SW480 (cell line): Measurements from ENCODE around the gene ATG10.

Experiments
- DNase-seq: peaks from one replicate; pipeline ENCODE4 v3.0.0-alpha.2; 2016; ENCODE audit warnings: low spot score

ATG10 gene

DNA sequence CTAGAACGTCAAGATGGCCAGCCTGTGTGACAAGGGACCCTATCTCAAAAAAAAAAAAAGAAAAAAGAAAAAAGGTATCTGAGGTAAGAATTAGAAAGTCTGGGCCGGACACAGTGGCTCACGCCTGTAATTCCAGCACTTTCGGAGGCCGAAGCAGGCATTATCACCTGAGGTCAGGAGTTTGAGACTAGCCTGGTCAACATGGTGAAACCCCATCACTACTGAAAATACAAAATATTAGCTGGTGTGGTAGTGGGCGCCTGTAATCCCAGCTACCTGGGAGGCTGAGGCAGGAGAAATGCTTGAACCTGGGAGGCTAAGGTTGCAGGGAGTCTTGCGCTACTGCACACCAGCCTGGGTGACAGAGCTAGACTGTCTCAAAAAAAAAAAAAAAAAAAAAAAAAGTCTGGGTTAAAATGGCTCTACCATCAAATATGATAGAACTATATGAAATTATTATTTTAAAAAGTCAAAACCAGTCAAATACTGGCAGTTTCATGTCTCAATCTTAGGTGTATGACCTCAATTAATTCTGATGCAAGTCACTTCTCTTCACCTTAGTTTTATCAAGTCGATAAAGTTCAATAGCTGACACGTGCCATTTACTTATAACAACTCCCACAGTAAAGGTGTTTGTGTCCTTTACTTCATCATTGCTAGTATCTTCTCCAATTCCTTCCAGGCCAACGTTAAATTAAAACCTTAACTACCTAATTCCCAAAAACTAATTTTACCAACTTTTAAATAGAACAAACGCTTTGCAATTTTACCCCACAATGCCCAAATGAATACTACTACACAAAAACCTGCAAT, 305.2 kb downstream of the ATG10 start:
- peak; percentile 7 for DNase-seq

DNA sequence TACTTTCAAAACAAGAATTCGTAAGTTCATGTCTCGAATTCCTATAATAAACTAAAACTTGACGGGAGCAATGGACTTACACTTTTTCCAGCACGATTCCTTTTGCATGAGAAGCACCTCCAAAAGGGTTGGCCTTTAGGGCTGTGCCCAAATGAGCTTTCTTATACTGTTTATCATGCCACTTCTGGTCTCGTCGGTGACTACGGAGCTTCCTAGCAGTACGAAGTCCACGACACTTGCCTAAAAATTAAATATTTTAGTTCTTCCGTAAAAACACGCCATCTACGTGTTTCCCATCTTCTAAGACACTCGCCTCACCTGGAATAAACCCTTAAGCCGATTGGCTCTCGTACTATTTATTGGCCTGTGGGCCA, 305.8 kb downstream of the ATG10 start:
- peak; percentile 5 for DNase-seq

DNA sequence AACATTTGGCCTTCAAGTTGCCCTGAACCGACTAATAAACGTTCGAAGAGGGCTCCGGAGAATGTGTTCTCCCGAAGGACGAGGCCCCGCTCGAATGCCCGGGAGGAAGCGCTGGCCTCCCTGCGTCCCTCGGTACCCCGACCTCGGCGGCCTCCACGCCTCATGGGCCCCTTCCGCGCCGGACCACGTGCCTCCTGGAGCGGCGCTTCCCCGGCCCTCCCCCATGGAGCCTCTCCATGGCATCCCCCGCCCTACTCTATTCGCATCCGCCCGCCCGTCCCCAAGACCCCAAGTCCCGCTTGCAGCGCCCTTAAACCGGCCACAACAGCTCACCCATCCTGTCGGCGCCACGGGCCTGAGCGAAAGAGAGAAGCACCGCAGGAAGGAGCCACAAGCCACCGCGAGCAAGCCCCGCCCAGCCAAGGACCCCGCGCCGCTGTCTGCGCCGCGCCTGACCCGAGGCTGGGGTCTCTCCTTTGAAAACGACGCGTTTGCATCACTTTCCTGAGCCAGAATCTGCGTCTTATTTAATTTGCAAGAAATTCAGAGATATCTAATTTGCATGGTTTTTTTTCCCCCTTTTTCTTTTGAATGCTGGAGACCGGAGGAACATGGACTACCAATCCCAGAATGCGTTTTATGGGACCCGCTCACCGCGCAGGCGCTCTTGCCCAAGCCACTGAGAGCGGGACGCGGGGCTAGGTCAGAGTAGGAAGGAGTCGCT, 306.3 kb downstream of the ATG10 start, which contains the start of gene RPS23:
Gene RPS23 (minus strand): TSS at position 368 of the 724 bp plus-strand sequence. CDS start 31 bp downstream, at position 337.
- peak; percentile 87 for DNase-seq

DNA sequence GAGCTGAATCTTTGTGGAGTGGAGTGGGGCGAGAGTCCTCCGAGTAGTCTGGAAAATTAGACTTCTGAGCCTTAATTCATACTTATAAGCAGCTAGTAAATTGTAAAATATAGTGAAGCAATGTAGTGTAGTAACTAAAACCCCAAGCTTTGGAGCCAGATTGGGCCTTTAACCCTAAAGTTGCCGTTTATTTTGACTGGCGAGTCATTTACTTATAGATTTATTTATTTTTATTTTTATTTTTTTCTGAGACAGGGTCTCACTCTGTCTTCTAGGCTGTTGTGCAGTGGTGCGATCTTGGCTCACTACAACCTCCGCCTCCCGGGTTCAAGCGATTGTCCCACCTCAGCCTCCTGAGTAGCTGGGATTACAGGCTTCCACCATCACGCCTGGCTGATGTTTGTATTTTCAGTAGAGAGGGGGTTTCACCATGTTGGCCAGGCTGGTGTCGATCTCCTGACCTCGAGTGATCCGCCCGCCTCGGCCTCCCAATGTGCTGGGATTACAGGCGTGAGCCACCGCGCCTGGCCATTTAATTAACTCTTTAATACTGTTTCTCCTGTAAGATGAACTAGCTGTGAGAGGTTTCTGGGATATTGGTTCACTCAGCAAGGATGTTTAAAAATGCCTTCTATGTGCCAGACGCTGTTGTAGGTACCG, 307.0 kb downstream of the ATG10 start:
- no peak for DNase-seq

DNA sequence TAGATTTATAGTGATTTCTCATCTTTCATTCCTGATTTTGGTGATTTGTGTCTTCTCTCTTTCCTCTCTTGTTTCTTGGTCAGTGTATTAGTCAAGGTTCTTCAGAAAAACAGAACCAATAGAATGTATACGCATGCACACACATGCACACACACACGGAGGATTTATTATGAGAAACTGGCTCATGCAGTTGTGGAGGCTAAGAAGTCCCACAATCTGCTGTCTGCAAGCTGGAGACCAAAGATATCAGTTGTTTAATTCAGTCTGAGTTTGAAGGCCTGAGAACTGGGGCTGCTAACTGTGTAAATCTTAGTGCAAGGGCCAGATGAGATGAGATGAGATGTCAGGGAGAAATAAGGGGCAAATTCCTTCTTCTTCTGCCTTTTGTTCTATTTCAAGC, 312.1 kb downstream of the ATG10 start:
- no peak for DNase-seq

DNA sequence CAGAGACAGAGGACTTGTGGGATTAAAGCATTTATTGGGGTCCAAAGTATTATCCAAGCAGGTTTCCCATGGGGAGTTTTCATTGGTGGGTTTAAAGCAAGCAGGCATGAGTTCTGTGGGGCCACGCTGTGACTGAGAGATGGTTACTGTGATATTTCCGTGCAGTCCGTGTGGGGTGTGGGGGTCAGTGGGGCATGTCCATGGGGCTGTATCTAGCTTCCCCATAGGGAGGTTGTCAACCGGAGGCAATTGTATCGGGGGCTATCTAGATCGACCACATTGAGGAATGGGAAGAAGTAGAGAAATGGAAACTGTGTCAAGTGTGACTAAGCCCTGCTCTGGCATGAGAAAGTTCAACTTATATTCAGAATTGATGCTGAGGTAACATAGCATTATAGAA, 313.4 kb downstream of the ATG10 start:
- no peak for DNase-seq

DNA sequence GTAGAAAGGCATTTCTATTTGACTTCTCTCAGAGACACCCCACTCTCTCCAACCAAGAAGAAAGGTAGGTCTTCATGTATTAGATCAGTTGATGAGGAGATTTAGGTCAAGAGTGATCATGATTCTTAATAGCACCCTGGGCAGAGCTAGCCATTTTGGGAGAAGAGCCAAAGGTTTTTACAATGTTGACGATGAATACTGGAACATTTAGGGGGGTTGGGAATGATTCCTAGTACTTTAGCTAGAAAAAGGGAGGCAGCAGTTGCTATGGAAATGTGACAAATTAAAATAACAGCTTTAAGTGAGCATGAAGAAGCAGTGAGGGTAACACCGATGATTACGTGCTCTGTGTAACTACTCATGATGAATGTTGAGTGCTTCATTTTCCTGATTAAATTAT, 315.8 kb downstream of the ATG10 start:
- no peak for DNase-seq

DNA sequence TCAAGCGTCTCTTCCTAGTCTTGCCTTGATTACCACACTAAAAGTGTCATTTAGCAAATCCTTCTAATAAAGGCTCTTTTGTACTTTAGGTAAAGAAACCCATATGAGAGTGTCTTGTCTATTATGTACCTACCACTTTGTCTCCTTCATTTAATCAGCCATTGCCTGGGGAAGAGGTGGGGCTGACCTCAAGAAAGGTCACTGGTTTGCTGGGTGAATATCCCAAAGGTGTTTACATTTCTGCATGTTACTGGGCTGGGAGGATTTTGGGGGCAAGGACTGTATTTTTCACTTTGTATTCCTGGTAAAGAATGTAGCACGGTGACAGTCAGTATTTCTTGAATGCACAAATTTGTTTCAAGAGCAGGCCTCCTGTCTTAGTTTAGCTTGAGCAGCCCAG, 318.2 kb downstream of the ATG10 start:
- no peak for DNase-seq

DNA sequence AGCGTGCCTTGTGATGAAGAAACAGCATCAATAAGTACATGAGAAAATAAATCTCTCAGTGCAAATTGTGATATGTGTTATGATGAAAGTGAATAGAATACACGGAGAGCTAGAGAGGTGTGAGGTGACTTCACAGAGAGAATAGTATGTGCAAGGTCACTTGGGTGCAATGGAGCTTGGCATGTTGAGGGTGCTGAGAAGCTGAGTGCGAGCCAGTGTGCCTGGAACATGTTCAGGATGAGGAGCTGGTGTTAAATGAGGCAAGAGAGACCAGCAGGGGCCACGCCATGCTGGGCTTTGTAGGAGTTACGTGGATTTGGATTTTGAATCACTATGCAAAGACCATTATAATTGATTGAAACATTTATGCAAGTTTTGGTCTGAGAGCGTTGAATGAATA, 319.1 kb downstream of the ATG10 start:
- no peak for DNase-seq

DNA sequence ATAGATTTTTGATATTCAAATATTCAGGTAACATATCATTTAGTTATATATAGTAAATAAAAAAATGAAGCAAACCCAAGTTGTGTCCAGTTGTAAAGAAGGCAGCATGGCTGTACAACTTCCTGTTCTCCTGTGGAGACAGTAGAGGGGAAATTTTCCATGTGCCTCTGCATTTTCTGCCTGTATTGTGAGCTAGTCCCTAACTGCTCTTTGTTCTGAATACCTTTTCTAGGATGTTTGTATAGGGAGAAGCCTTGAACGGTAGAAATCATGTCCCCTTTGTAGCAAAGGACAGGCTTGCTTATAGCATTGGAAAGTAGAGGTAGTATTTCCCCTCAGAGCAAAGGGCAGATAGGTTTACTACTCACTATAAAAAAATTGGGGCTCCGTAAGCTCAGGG, 319.6 kb downstream of the ATG10 start:
- no peak for DNase-seq

DNA sequence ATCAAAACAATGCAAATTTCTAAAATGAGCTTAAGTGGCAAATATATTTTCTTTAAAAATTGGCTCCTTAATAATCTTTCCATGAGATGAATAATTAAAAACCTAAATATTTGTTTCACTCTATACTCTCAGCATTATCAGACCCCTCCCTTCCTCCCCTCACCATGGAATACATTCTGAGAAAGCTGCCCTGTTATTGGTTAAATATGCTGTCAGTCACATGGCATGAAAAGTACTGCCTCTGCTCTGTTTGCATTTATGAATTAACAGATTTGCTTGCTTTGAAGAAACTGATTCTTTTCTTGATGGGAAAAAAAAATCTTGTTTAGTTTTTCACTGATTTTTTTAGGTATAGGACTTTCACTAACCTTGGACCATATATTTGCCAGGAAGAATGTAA, 323.3 kb downstream of the ATG10 start:
- no peak for DNase-seq

DNA sequence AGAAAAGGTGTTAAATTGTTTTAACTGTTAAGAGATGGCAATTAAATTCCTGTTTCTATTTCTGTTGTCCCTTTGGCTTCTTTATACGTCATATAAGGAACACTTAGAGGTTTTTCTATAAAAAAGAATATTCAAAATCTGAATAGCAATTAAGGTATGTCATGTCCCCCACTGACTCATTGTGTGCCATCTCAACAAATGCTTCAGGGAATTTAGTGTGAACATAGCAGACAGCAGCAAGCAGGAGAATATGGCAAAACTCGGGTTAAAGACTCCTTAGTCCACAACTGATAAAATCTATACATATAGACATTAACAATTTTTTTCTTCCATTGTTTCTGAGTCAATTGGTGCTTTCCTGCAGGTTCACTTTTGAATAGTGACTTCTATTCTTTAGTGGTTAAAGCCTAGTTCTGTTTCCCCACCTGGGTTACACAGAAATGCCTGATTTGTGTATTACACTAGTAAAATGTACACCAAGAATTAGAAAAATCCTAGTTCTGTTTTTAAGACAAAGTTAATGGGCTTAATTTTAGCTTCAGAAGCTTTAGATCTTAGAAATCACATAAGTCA, 324.2 kb downstream of the ATG10 start:
- no peak for DNase-seq

DNA sequence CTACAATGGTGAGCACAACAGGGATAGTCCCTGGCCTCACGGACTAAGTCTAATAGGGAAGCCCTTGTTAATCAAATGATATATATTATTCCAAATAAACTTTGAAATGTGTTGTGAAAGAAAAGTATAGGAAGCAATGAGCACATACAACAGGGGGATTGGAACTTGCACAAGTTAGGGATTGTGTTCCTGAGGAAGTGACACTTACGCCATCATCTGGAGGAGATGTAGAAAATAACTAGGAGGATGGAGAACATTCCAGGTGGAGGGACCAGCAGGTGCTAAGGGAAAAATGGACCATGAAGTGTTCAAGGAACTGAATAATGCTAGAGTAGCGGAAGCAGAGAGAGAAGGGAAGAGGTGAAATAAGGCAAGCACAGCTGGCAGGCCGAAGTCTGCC, 325.1 kb downstream of the ATG10 start:
- DNase-seq = no peak

DNA sequence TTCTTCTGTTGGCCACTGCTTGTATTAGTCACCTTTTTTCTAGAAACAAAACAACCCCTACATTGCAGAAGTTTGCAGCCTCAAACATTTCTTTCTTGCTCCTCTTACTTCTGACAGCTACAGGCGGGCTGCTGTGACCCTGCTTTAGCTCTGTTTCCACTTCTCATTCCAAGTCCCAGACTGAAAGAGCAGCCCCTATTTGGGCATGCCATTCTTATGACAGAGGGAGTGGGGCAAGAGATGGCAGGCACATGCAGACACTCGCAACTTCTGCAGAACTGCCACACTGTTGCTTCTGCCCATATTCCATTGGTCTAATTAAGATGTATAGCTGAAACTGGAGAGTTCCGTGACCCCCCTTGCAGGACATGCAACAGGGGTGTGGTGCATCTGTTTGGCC, 325.9 kb downstream of the ATG10 start:
- DNase-seq = no peak

DNA sequence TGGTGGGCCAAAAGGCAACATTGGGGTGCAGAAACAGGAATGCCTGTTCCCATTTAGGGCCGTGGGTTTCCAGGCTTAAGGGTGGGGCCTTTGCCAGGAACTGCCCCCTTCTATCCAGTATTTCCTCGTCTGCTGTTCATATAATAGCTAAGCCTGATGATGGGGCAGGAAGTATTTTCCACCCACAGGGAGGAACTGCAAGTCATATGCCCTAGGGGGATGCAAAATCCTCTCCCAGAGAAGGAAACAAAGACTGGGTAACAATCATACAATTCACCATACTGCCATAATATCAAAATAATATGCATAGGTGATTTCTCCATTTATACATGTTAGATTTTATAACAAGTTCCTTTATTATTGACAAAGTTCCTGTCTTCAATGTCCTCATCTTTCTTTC, 326.8 kb downstream of the ATG10 start:
- no peak for DNase-seq

DNA sequence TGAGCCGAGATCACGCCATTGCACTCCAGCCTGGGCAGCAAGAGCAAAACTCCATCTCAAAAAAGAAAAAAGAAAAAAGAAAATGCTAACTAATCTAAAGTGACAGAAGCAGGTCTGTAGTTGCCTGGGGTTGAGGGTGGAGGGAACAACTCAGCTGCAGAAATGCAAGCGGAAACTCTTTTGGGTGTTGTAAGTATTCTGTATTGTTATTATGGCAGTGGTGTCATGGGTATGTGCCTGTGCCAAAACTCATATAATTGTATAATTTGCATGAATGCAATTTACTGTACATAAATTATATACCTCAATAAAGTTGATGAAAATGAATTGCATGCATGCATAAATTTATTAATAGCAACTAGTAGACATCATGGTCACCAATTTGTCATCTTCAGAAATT, 329.4 kb downstream of the ATG10 start:
- DNase-seq = no peak
